Putamen (tissue), 1 donor: Measurements from ENCODE around the gene ZNF500.
"Not testable (repeated sequence)": the region's sequence is repeated elsewhere in the genome, so short reads cannot be mapped to it uniquely, and the experiment has no call there.

Experiments
- DNase-seq: peaks from one replicate; pipeline ENCODE4 v3.0.0-alpha.2; 2016; ENCODE audit warnings: low spot score

The ZNF500 gene

GRCh38 chr16:4745274-4745569 lies 21.7 kb downstream of the ZNF500 start:
- DNase-seq, result no peak

- DNase-seq, result no peak
These were observed 22.2 kb downstream of the ZNF500 start for GRCh38 chr16:4744555-4745273.

GRCh38 chr16:4743226-4743878 lies 23.6 kb downstream of the ZNF500 start:
- DNase-seq, result no peak

GRCh38 chr16:4738370-4738769 lies 28.6 kb downstream of the ZNF500 start:
- DNase-seq, result not testable (repeated sequence)

- no peak for DNase-seq
These were observed 29.4 kb downstream of the ZNF500 start for GRCh38 chr16:4737545-4737944.

GRCh38 chr16:4736546-4736945 lies 30.4 kb downstream of the ZNF500 start:
- no peak for DNase-seq

GRCh38 chr16:4734730-4735535 lies 32.0 kb downstream of the ZNF500 start:
- peak; percentile 78 for DNase-seq

- peak; percentile 95 for DNase-seq
These were observed 32.8 kb downstream of the ZNF500 start, which contains the start of the genes ANKS3 and DNAAF8 for GRCh38 chr16:4734063-4734729. Gene ANKS3, minus strand, starts transcription at chr16:4734271. Its CDS starts 4,122 bp downstream, at chr16:4730149. Gene DNAAF8, plus strand, starts transcription at chr16:4734537. Its CDS starts 1,978 bp downstream, at chr16:4736515.

- no peak for DNase-seq
These were observed 33.3 kb downstream of the ZNF500 start for GRCh38 chr16:4733747-4734062.

- no peak for DNase-seq
These were observed 33.7 kb downstream of the ZNF500 start for GRCh38 chr16:4733211-4733742.

GRCh38 chr16:4729876-4730275 lies 37.1 kb downstream of the ZNF500 start:
- no peak for DNase-seq

- DNase-seq, result no peak
These were observed 38.3 kb downstream of the ZNF500 start for GRCh38 chr16:4728676-4729075.

- no peak for DNase-seq
These were observed 40.3 kb downstream of the ZNF500 start for GRCh38 chr16:4726616-4727015.

- no peak for DNase-seq
These were observed 42.2 kb downstream of the ZNF500 start for GRCh38 chr16:4724661-4725270.

GRCh38 chr16:4723071-4723767 lies 43.7 kb downstream of the ZNF500 start:
- DNase-seq, result no peak

GRCh38 chr16:4718466-4718865 lies 48.5 kb downstream of the ZNF500 start:
- DNase-seq, result no peak

GRCh38 chr16:4714996-4715395 lies 52.0 kb downstream of the ZNF500 start:
- DNase-seq, result no peak

GRCh38 chr16:4713663-4714501 lies 53.1 kb downstream of the ZNF500 start:
- DNase-seq, result no peak

- no peak for DNase-seq
These were observed 57.5 kb downstream of the ZNF500 start for GRCh38 chr16:4709481-4709880.

GRCh38 chr16:4706871-4707270 lies 60.1 kb downstream of the ZNF500 start:
- DNase-seq, result no peak
